ENCODE measurements around the gene SH3RF3.

DNA sequence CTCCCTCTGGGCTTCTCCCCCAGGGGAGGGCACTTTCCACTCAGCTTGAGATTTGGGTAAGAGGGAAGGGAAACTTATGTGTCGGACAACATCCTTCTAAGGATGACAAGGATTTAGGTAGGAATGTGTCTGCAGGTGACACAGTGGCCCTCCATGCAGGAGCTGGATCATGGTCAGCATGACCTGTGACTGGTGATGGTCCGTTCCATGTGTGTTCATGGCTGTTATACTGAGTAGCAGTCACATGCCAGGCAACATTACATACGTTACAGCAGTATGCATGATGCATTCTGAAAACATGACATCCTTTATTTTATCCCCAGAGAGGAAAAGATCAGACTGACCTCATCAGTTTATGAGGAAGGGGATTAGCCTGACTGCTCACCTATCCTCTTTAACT, 292.6 kb downstream of the SH3RF3 start:
- TF ChIP-seq POLR2AphosphoS5 (IDR thresholded peaks at IDR 0.05; ENCODE audit: low read depth, low read length), result no peak
- TF ChIP-seq, protein P1, sequence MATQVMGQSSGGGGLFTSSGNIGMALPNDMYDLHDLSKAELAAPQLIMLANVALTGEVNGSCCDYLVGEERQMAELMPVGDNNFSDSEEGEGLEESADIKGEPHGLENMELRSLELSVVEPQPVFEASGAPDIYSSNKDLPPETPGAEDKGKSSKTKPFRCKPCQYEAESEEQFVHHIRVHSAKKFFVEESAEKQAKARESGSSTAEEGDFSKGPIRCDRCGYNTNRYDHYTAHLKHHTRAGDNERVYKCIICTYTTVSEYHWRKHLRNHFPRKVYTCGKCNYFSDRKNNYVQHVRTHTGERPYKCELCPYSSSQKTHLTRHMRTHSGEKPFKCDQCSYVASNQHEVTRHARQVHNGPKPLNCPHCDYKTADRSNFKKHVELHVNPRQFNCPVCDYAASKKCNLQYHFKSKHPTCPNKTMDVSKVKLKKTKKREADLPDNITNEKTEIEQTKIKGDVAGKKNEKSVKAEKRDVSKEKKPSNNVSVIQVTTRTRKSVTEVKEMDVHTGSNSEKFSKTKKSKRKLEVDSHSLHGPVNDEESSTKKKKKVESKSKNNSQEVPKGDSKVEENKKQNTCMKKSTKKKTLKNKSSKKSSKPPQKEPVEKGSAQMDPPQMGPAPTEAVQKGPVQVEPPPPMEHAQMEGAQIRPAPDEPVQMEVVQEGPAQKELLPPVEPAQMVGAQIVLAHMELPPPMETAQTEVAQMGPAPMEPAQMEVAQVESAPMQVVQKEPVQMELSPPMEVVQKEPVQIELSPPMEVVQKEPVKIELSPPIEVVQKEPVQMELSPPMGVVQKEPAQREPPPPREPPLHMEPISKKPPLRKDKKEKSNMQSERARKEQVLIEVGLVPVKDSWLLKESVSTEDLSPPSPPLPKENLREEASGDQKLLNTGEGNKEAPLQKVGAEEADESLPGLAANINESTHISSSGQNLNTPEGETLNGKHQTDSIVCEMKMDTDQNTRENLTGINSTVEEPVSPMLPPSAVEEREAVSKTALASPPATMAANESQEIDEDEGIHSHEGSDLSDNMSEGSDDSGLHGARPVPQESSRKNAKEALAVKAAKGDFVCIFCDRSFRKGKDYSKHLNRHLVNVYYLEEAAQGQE (IDR thresholded peaks at IDR 0.05; ENCODE audit: insufficient read depth in 1 of 2, low read depth in 2 of 2, low read length in 2 of 2), result no peak
- TF ChIP-seq SIN3A (IDR thresholded peaks at IDR 0.05; ENCODE audit: borderline replicate concordance, insufficient read depth, low read length), result no peak
- no peak for TF ChIP-seq TAF1 (IDR thresholded peaks at IDR 0.05; ENCODE audit: borderline replicate concordance, insufficient read depth, low read length)
- no peak for TF ChIP-seq FOXP2 (optimal IDR thresholded peaks at IDR 0.05; ENCODE audit: borderline replicate concordance, extremely low read depth, extremely low read length, insufficient read depth)
